Cardiac ventricle fibroblast (primary cell): ENCODE results near the gene POLR2F. TPM values are rescaled to one million over a fixed set of nuclear protein-coding genes. Genes with fewer than 3 reads are reported as not detected.

Source experiments
- total RNA-seq: library from RNA; depleted of rRNA; stranded (reverse); fragments of >200 nt; gene quantifications from 2 replicates; pipeline ENCODE4 v1.2.3, GENCODE V29; 2015

POLR2F gene
- total RNA-seq = 65.2 and 110 TPM in 2 replicates

DNA sequence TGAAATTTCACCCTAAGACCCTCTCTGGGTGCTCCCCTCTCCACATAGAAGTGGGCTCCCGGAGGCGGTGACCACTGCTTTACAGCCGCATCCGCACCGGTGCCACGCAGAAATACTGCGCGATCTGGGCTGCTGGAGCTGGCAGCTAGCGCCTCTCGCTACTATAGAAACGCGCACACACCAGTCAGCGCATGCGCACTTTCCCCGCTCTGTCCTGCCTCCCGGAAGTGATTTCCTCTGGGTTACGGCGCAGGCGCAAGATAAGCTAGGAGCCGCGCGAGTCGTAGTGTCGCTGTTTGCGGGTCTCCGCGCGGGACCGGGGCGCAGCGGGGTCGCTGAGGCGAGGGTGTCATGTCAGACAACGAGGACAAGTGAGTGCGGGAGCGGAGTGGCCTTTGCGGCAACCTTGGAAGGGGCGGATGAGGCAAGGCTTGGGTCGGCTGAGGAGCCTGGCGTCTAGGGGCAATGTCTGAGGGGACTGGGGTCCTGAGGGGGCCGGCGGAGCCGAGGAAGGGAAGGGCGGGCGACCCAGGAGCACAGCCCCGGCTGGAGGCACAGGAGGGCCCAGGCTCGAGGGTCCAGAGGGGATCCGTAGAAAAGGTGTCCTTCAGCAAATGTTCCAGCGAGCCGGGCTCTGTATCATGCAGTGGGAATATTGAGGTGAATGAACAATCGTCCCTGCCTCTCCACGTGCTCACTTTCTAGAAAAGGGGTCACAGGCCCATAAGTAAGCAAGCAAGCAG, at the start of gene POLR2F, which contains the start of gene C22orf23:
Gene POLR2F (plus strand): TSS at position 263 of the 743 bp plus-strand sequence. CDS start 89 bp downstream, at position 352.
Gene C22orf23 (minus strand): TSS at position 165 of the 743 bp plus-strand sequence. CDS start 452 bp downstream, outside the sequence.

DNA sequence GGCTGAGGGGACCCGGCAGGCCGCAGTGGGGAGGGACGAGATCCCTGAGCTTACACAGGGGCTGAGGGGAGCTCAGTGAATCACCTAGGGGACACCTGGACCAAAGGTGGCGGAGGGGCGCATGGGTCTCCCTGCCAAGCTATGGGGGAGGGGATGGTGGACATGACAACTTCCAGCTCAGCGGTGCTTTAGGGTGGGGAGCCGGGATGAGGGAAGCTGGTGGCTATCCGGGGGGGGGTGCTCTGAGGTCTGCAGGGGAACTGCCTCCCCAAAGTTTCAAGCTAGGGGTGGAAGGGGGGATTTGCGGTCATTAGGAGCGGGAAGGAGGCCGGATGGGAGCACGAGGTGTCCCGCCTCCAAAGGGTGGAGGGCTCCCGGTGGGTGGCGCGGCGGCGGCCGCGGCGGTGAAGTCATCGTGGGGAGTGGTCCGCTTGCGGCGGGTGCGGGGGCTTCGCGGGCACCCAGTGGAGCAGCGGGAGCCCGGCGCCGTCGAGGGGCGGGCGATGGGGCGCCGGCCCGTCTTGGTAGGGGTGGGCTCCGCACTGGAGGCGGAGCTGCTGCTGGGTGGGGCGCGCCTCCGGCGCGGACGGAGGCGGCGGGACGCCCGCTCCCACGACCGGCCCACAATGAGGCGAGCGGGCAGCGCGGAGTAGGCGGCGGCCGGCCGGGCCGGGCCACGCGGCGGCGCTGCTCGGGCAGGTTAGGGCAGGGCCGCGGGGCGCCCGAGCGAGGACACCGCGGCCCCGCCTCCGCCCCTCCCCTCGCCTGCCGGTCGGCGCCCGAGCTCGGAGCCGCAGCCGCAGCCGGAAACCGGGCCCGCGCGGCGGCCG, 47.8 kb upstream of the POLR2F start, which contains the start of gene MICALL1:
Gene MICALL1 (plus strand): TSS at position 764 of the 830 bp plus-strand sequence. CDS start 126 bp downstream, outside the sequence.

DNA sequence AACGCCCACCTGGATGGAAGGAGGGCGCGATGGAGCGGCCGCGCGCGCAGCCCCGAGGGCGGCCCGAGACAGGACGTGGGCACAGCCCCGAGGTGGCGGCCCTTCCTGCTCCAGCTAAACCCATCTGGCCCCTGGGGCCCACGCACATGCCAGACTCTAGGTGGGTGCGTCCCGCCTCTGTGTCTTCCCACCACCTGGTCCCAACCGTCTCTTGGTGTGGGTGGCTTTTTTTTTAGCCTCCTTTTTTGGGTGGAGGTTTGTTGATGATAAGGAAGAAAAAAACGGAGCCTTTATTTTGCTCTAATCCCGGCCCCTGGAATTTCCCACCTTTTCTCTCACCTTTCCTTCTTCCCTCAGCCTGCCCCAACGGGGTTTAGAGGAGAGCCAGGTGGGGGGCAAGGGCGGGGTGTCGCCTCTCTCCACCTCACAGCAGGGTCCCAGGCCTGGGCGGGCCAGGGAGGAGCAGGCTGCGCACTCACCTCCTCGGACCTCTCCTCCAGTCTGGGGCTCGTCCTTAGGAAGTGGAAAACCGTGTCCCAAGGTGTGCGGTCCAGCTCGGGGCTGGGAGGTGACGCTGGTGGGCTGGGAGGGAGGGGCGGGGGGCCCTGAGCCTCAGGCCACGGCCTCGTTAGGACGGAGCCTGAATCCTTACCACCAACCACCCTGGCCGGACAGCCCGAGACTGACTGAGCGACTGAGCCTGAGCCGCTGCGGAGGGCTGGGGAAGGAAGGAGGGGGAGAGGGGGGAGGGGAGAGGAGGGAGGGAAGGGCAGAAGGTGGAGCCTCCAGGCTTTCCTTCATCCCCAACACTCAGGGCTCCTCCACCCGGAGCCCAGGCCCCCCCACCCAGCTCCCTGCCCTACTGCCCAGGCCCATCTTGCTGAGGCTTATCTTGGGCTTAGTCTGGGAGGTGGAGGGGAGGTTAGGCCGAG, 30.6 kb downstream of the POLR2F start, which contains the start of gene SOX10:
Gene SOX10 (minus strand): TSS at position 696 of the 932 bp plus-strand sequence. CDS start 771 bp downstream, outside the sequence.

Other genes starting within 250 kb of the POLR2F start
- 26.2 and 42.1 TPM in 2 replicates for gene GCAT, start 145.8 kb upstream of the POLR2F start, total RNA-seq
- gene GALR3, start 130.3 kb upstream of the POLR2F start, total RNA-seq = 0.62 TPM in 1 of 2 replicates, not detected in the other
- 29.6 and 39.3 TPM in 2 replicates for gene ANKRD54, start 109.4 kb upstream of the POLR2F start, total RNA-seq
- gene EIF3L, start 104.3 kb upstream of the POLR2F start, total RNA-seq = 351 and 413 TPM in 2 replicates
- 24.8 and 26.9 TPM in 2 replicates for gene MICALL1, start 47.4 kb upstream of the POLR2F start, total RNA-seq
- gene C22orf23, start 98 bp upstream of the POLR2F start, total RNA-seq = 0.12 and 0.49 TPM in 2 replicates
- not detected in 2 replicates for gene SOX10, start 30.9 kb downstream of the POLR2F start, total RNA-seq
- gene PICK1, start 103.7 kb downstream of the POLR2F start, total RNA-seq = 6.1 and 12.9 TPM in 2 replicates
- gene SLC16A8, start 130.5 kb downstream of the POLR2F start, total RNA-seq = 0.34 and 0.62 TPM in 2 replicates
- 3.1 and 3.4 TPM in 2 replicates for gene BAIAP2L2, start 157.0 kb downstream of the POLR2F start, total RNA-seq
- 12.3 and 18.7 TPM in 2 replicates for gene PLA2G6, start 228.1 kb downstream of the POLR2F start, total RNA-seq
- 10.5 and 14.5 TPM in 2 replicates for gene MAFF, start 248.3 kb downstream of the POLR2F start, total RNA-seq